Keratinocyte (primary cell): ENCODE results near the gene HLTF. TPM values are rescaled to one million over a fixed set of nuclear protein-coding genes. Genes with fewer than 3 reads are reported as not detected.

ENCODE experiments used
- DNase-seq: peaks from one replicate; pipeline ENCODE4 v3.0.0-alpha.2; 2011; ENCODE audit warnings: low read depth, missing footprints, low spot score
- FAIRE-seq: peaks from 2 replicates; lab custom pipeline; 2011; peaks lifted over from hg19 to GRCh38; lab: Jason Lieb, UNC
- H2AFZ ChIP-seq: 2 replicates; pipeline ENCODE4 v1.6.0; 2012; ENCODE audit warnings: low read length, control low read depth, inconsistent platforms; ENCODE audit not compliant: control insufficient read depth
- H3K27ac ChIP-seq: 2 replicates; pipeline ENCODE4 v1.5.1; 2011; ENCODE audit warnings: low read length; ENCODE audit not compliant: control insufficient read depth, insufficient read depth
- H3K27me3 ChIP-seq: 3 replicates; pipeline ENCODE4 v1.6.0; 2011; ENCODE audit warnings: low read length; ENCODE audit not compliant: control insufficient read depth, insufficient read depth; ENCODE audit errors: extremely low read depth
- H3K36me3 ChIP-seq, 2 experiments: 2 replicates in 1 of 2; 3 replicates in 1 of 2; pipeline ENCODE4 v1.5.1; 2011; ENCODE audit warnings: low read length in 2 of 2, mild to moderate bottlenecking in 1 of 2; ENCODE audit not compliant: control insufficient read depth in 2 of 2, insufficient read depth in 2 of 2; ENCODE audit errors: extremely low read depth in 1 of 2
- H3K4me1 ChIP-seq: 3 replicates; pipeline ENCODE4 v1.5.1; 2011; ENCODE audit warnings: low read length; ENCODE audit not compliant: control insufficient read depth, insufficient read depth; ENCODE audit errors: extremely low read depth
- H3K4me2 ChIP-seq: 3 replicates; pipeline ENCODE4 v1.6.0; 2011; ENCODE audit warnings: low read depth, low read length; ENCODE audit not compliant: control insufficient read depth, insufficient read depth; ENCODE audit errors: extremely low read depth
- H3K4me3 ChIP-seq, 3 experiments: fragments of 200-600 bp in 1 of 3; sonication (generic) in 1 of 3; 2 replicates in 2 of 3; 3 replicates in 1 of 3; pipeline ENCODE4 v1.5.1; 2011 to 2016; ENCODE audit warnings: low read length in 3 of 3, mild to moderate bottlenecking in 3 of 3, control low read depth in 2 of 3, inconsistent platforms in 1 of 3, low read depth in 1 of 3, mixed read lengths in 1 of 3, mixed run types in 1 of 3, moderate library complexity in 1 of 3; ENCODE audit not compliant: control insufficient read depth in 2 of 3, insufficient read depth in 2 of 3; ENCODE audit errors: extremely low read depth in 1 of 3
- H3K79me2 ChIP-seq: 2 replicates; pipeline ENCODE4 v1.6.0; 2012; ENCODE audit warnings: low read length; ENCODE audit not compliant: control insufficient read depth, insufficient read depth
- H3K9ac ChIP-seq: 3 replicates; pipeline ENCODE4 v1.6.0; 2011; ENCODE audit warnings: low read length; ENCODE audit not compliant: control insufficient read depth, insufficient read depth; ENCODE audit errors: extremely low read depth
- H3K9me1 ChIP-seq: 3 replicates; pipeline ENCODE4 v1.6.0; 2011; ENCODE audit warnings: low read length; ENCODE audit not compliant: control insufficient read depth, insufficient read depth; ENCODE audit errors: extremely low read depth
- H3K9me3 ChIP-seq: 2 replicates; pipeline ENCODE4 v1.5.1; 2012; ENCODE audit warnings: low read depth, low read length; ENCODE audit not compliant: control insufficient read depth
- H4K20me1 ChIP-seq: 3 replicates; pipeline ENCODE4 v1.6.0; 2011; ENCODE audit warnings: low read length; ENCODE audit not compliant: control insufficient read depth, insufficient read depth; ENCODE audit errors: extremely low read depth
- CTCF ChIP-seq, 3 experiments: IDR thresholded peaks in 1 of 3; conservative IDR thresholded peaks in 1 of 3; optimal IDR thresholded peaks in 1 of 3; 2 replicates in 2 of 3; 3 replicates in 1 of 3; pipeline versions ENCODE3 to v1.5.1; 2011; ENCODE audit warnings: low read length in 3 of 3, mild to moderate bottlenecking in 3 of 3, moderate library complexity in 2 of 3, control low read depth in 1 of 3, inconsistent platforms in 1 of 3; ENCODE audit not compliant: insufficient read depth in 2 of 3; ENCODE audit errors: extremely low read depth in 1 of 3
- EZH2 ChIP-seq: IDR thresholded peaks from one replicate; pipeline ENCODE4 v1.6.1; 2012; ENCODE audit warnings: inconsistent platforms, mild to moderate bottlenecking, low read length, moderate library complexity
- dilution Hi-C: fragments of 300-500 bp; cut with MboI; formaldehyde crosslinking; loops from one replicate; pipeline ENCODE4 v1.7.0; 2020; ENCODE audit warnings: low sequenced_read_pairs; ENCODE audit not compliant: extremely low pct_ligation_motif_present
- polyA plus RNA-seq, 5 experiments: library from polyadenylated mRNA; depleted of rRNA in 3 of 5; stranded (reverse) in 3 of 5; stranded (forward) in 1 of 5; unstranded in 1 of 5; fragments of >200 nt; gene quantifications; 1 replicate in 1 of 5; 2 replicates in 3 of 5; 3 replicates in 1 of 5; pipeline versions ENCODE4 v1.2.1 to v1.2.3, GENCODE V29; 2011 to 2012; ENCODE audit warnings: missing spikeins in 2 of 5, low read depth in 1 of 5, low replicate concordance in 1 of 5

HLTF gene
- polyA plus RNA-seq, 1 donor (not counting 4 experiments of a cell fraction or from before 2014, with no cell fraction given) = 9.1 TPM

DNA sequence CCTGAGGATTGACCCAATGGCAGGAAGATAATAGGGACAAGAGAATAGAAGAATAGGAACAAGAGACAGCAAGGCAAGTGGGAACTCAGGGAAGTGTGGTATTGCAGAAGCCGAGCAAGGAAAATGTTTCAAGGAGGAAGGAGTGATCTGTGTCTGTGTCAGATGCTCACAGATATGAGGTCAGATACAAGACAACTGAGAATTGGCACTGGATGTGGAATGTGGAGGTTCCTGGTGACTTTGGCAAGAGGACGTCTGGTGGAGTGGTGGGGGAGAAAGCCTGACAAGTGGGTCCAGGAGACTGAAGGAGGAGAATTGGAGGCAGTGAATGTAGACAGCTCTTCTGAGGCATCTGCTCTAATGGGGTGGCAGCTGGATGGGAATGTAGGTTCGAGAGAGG is 70.9 kb downstream of the HLTF start:
- no peaks in the 10 kb centered on the region for H3K27me3 ChIP-seq
- TF ChIP-seq EZH2 (no peak), CTCF (optimal IDR thresholded peaks at IDR 0.05 in 1 of 3, IDR thresholded peaks at IDR 0.05 in 1 of 3, conservative IDR thresholded peaks at IDR 0.05 in 1 of 3; ENCODE audit: extremely low read depth in 1 of 3, insufficient read depth in 2 of 3, low read length in 3 of 3) (no peak)
- H3K9me3 ChIP-seq = no peaks in the 10 kb centered on the region
- no peaks in the 10 kb centered on the region for H3K36me3 ChIP-seq
- FAIRE-seq (no peak), DNase-seq (no peak)
- H3K4me3 ChIP-seq = no peak overlapping the region
- no peaks in the 10 kb centered on the region for H3K79me2 ChIP-seq
- peaks cover 2% of the 10 kb centered on the region for H3K9me1 ChIP-seq
- no peak overlapping the region for H2AFZ ChIP-seq
- H3K27ac ChIP-seq = no peak overlapping the region
- H4K20me1 ChIP-seq = no peaks in the 10 kb centered on the region
- dilution Hi-C loops = no loop called here
- peaks cover 6% of the 10 kb centered on the region for H3K4me1 ChIP-seq
- no peak overlapping the region for H3K4me2 ChIP-seq
- no peak overlapping the region for H3K9ac ChIP-seq

- no peak for FAIRE-seq
- DNase-seq = no peak
- H3K79me2 ChIP-seq = no peaks in the 10 kb centered on the region
- no peak overlapping the region for H3K9ac ChIP-seq
- no peak overlapping the region for H3K4me2 ChIP-seq
- no peaks in the 10 kb centered on the region for H4K20me1 ChIP-seq
- H3K27ac ChIP-seq = no peak overlapping the region
- H3K27me3 ChIP-seq = no peaks in the 10 kb centered on the region
- H2AFZ ChIP-seq = no peak overlapping the region
- no peak for TF ChIP-seq CTCF (optimal IDR thresholded peaks at IDR 0.05 in 1 of 3, IDR thresholded peaks at IDR 0.05 in 1 of 3, conservative IDR thresholded peaks at IDR 0.05 in 1 of 3; ENCODE audit: extremely low read depth in 1 of 3, insufficient read depth in 2 of 3, low read length in 3 of 3)
- TF ChIP-seq EZH2 = no peak
- H3K36me3 ChIP-seq = peaks cover 0 to 4% of the 10 kb centered on the region in 2 experiments
- peaks cover 4% of the 10 kb centered on the region for H3K9me1 ChIP-seq
- dilution Hi-C loops = no loop called here
- peaks cover 6% of the 10 kb centered on the region for H3K4me1 ChIP-seq
- no peak overlapping the region for H3K4me3 ChIP-seq
- H3K9me3 ChIP-seq = no peaks in the 10 kb centered on the region
Measured at GRCh38 chr3:149013726-149014125, 72.6 kb downstream of the HLTF start.
